Smooth muscle cell of the brain vasculature (primary cell): ENCODE data around the gene BEND2.

Source experiments
- DNase-seq: peaks from one replicate; pipeline ENCODE4 v3.0.0-alpha.2; 2012; ENCODE audit warnings: low read depth, low spot score

The BEND2 gene

DNA sequence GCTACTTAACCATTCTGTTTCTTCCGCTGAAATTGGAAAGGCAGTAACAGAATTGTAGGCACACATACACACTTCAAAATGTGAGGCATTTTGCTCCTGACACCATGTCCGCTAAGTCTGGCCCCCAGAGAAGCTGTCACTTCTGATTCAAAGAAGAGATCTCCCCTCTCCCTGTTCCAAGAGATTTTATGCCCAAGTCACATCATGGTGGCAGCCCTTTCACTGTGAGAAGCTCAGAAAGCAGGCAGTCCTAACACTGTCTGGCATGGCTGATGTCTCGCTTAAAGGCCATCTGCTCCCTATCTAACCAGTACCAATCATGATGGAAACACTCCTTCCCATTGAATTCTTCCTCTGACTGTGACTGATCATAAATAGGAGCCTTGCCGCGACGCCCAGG, 83.9 kb downstream of the BEND2 start:
- no peak for DNase-seq

DNA sequence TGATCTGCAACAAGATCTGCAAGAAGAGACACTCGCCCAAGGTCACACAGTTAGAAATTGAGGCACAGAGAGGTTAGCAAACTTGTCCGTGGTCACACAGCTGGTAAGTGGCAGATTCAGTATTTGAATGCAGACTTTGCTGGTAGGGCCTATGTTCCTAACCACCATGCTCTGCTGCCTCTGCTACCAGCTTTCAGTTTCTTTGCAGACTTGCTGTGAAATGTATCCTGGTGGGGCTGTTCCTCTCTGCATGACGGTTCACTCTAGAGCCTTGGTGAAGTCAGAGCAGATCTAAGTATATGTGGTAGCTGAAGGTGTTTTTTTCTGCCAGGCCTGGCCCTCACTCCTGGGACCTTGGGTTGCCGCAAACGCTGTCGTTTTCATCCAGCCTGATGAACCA, 87.1 kb downstream of the BEND2 start:
- no peak for DNase-seq

DNA sequence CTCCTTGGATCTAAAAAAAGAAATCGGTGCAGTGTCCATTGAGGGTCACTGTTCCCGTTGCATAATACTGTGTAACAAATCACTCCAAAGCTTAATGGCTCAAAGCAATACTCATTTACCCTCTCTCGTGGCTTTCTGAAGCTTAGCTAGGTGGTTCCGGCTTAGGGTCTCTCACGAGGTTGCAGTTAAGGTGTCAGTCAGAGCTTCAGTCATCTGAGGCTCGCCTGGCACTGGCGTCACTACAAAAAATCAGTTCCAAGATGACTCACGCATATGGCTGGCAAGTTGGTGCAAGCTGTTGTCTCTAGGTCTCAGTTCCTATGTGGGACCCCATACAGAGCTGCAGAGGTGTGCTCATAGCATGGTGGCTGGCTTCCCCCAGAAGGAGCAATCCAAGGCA, 91.0 kb downstream of the BEND2 start:
- no peak for DNase-seq

DNA sequence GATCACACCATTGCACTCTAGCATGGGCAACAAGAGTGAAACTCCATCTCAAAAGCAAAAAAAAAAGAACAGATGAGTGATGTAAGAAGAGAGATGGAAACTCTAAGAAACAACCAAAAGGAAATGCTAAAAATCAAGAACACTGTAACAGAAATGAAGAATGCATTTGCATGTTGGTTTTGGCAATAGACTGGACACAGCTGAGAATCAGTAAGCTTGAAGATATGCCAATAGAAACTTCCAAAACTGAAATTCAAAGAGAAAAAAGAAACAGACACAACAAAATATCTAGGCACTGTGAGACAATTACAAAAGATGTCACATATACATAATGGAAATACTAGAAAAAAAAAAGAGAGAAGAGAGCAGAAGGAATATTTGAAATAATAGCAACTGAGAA, 93.7 kb downstream of the BEND2 start:
- no peak for DNase-seq

DNA sequence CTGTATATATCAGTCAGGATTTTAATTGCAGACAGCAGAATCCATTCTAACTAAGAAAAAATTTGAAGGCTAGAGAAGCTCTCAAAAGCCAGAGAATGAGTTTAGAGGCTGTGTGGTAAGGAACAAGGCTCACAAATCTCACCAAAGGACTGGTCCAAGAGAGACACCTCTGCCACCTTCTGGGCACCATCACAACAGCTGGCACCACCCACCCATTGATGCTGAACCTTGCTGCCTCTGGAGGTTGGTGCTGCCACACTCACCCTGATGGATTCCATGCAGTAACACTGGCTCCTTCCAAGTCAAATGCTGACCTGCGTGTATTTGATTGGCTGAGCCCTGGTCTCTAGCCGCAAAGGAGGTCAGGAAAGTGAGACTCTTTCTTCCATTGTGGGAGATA, 100.8 kb downstream of the BEND2 start:
- no peak for DNase-seq
